ENCODE data around the gene HOXB7. TPM values are rescaled to one million over a fixed set of nuclear protein-coding genes. Genes with fewer than 3 reads are reported as not detected.

HOXB7 gene
- total and polyA plus RNA-seq, 2 of the 13 experiments (the other 11 are each of a cell fraction or from before 2014, with no cell fraction given) = 0.04 TPM; not detected in 1

DNA sequence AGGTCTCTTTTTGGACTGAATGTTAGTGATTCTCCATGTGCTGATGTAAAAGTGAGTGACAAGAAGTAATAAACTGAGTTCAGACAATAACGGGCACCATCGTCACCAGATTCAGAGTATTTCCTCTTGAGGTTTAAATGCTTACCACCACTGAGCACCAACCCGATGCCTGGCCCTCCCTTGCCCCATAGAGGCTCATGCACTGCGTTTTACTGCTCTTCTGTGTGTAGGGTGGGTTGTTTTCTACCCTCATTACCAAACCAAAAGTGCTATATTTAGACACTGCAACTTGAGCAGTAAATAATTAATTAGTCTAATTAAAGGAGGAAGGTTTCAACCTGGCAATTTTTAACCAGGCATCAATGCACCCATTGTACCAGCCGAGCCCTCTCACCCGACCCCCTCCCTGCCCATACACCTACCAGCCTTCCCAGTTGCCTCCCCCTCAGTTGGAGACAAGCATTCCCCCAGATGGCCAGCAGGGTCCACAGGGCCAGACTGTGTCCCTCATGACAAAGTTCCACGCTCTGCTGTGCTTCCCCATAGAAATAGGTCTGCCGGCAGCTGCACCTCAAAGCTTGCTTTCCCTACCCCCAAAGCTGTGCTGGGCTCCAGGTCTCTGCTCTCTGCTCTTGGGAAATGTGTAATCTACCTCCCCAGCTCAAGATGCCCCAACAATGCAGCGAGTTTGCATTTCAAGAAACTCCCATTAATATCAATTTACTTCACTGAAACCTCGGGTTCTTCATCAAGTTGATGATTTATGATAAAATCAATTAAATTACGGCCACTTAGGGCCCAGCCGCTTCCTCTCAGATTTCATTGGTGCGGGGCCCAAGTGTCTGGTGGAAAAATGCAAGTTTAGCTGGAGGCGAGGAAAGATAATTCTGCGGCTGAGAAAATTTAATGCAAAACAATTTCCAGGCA is 48.7 kb downstream of the HOXB7 start:
- CTCF ChIA-PET (ENCODE audit: low intra/inter-chr PET ratio, low total read pairs) = no interaction called here
- no peak overlapping the region for H3K27ac ChIP-seq (ENCODE audit: extremely low read length, insufficient read depth, low read length)
- WGBS (ENCODE audit: low lambda C conversion rate) = 13% methylated on average over 15 of the region's 15 CpGs
- no peak for FAIRE-seq
- no peaks in the 10 kb centered on the region for H3K36me3 ChIP-seq (replicated peaks in 1 of 2; ENCODE audit: control insufficient read depth in 1 of 2, insufficient read depth in 2 of 2, low read length in 2 of 2)
- H3K4me3 ChIP-seq (replicated peaks in 1 of 3; ENCODE audit: insufficient read depth in 1 of 3, low read depth in 2 of 3, low read length in 3 of 3) = no peak overlapping the region
- H4K20me1 ChIP-seq (ENCODE audit: insufficient read depth, low read length) = no peaks in the 10 kb centered on the region; the same call in 1 of the 2 replicates
- in situ Hi-C loops (cut with HindIII; ENCODE audit: extremely low pct_ligation_motif_present, low pct_unique_long_range_greater_than_20kb) = no loop called here
- intact Hi-C loops (cut with micrococcal nuclease; ENCODE audit: unreplicated experiment) = no loop called here
- no peak overlapping the region for H3K9ac ChIP-seq (ENCODE audit: insufficient read depth, low read depth, low read length)
- peaks cover 29 to 94% of the 10 kb centered on the region in 2 experiments for H3K27me3 ChIP-seq (ENCODE audit: control insufficient read depth in 1 of 2, insufficient read depth in 2 of 2, low read length in 2 of 2)
- H2AFZ ChIP-seq (ENCODE audit: low read length) = no peak overlapping the region
- no peak overlapping the region for H3K4me2 ChIP-seq (ENCODE audit: low read depth, low read length)
- DNase-seq (ENCODE audit: low spot score) = no peak
- H3K9me3 ChIP-seq (ENCODE audit: low read length) = no peaks in the 10 kb centered on the region
- H3K4me1 ChIP-seq (ENCODE audit: insufficient read depth, low read length) = no peaks in the 10 kb centered on the region
- H3K79me2 ChIP-seq (ENCODE audit: insufficient read depth, low read length) = no peaks in the 10 kb centered on the region
- ATAC-seq = peak; percentile 78
- POLR2A ChIA-PET = no interaction called here
- no TSS peak for BruUV-seq (replicated peaks)
- no peak for TF ChIP-seq KDM2A (CRISPR knock-in tag; IDR thresholded peaks at IDR 0.05; ENCODE audit: borderline replicate concordance, low read depth)
- TF ChIP-seq, protein P1, sequence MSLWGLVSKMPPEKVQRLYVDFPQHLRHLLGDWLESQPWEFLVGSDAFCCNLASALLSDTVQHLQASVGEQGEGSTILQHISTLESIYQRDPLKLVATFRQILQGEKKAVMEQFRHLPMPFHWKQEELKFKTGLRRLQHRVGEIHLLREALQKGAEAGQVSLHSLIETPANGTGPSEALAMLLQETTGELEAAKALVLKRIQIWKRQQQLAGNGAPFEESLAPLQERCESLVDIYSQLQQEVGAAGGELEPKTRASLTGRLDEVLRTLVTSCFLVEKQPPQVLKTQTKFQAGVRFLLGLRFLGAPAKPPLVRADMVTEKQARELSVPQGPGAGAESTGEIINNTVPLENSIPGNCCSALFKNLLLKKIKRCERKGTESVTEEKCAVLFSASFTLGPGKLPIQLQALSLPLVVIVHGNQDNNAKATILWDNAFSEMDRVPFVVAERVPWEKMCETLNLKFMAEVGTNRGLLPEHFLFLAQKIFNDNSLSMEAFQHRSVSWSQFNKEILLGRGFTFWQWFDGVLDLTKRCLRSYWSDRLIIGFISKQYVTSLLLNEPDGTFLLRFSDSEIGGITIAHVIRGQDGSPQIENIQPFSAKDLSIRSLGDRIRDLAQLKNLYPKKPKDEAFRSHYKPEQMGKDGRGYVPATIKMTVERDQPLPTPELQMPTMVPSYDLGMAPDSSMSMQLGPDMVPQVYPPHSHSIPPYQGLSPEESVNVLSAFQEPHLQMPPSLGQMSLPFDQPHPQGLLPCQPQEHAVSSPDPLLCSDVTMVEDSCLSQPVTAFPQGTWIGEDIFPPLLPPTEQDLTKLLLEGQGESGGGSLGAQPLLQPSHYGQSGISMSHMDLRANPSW (CRISPR knock-in tag; IDR thresholded peaks at IDR 0.05; ENCODE audit: borderline replicate concordance) = no peak
- no peak for TF ChIP-seq YEATS2 (CRISPR knock-in tag; IDR thresholded peaks at IDR 0.05; ENCODE audit: borderline replicate concordance)
- TF ChIP-seq, protein P2, sequence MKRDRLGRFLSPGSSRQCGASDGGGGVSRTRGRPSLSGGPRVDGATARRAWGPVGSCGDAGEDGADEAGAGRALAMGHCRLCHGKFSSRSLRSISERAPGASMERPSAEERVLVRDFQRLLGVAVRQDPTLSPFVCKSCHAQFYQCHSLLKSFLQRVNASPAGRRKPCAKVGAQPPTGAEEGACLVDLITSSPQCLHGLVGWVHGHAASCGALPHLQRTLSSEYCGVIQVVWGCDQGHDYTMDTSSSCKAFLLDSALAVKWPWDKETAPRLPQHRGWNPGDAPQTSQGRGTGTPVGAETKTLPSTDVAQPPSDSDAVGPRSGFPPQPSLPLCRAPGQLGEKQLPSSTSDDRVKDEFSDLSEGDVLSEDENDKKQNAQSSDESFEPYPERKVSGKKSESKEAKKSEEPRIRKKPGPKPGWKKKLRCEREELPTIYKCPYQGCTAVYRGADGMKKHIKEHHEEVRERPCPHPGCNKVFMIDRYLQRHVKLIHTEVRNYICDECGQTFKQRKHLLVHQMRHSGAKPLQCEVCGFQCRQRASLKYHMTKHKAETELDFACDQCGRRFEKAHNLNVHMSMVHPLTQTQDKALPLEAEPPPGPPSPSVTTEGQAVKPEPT (CRISPR knock-in tag; IDR thresholded peaks at IDR 0.05; ENCODE audit: low read depth) = no peak
- TF ChIP-seq, protein P3, sequence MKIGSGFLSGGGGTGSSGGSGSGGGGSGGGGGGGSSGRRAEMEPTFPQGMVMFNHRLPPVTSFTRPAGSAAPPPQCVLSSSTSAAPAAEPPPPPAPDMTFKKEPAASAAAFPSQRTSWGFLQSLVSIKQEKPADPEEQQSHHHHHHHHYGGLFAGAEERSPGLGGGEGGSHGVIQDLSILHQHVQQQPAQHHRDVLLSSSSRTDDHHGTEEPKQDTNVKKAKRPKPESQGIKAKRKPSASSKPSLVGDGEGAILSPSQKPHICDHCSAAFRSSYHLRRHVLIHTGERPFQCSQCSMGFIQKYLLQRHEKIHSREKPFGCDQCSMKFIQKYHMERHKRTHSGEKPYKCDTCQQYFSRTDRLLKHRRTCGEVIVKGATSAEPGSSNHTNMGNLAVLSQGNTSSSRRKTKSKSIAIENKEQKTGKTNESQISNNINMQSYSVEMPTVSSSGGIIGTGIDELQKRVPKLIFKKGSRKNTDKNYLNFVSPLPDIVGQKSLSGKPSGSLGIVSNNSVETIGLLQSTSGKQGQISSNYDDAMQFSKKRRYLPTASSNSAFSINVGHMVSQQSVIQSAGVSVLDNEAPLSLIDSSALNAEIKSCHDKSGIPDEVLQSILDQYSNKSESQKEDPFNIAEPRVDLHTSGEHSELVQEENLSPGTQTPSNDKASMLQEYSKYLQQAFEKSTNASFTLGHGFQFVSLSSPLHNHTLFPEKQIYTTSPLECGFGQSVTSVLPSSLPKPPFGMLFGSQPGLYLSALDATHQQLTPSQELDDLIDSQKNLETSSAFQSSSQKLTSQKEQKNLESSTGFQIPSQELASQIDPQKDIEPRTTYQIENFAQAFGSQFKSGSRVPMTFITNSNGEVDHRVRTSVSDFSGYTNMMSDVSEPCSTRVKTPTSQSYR (CRISPR knock-in tag; IDR thresholded peaks at IDR 0.05; ENCODE audit: borderline replicate concordance) = no peak
- TF ChIP-seq RBFOX2 (IDR thresholded peaks at IDR 0.05; ENCODE audit: low read depth, low read length) = no peak
- TF ChIP-seq ZNF777 (CRISPR knock-in tag; IDR thresholded peaks at IDR 0.05) = no peak
- no peak for TF ChIP-seq KLF11 (CRISPR knock-in tag; IDR thresholded peaks at IDR 0.05)
- TF ChIP-seq AHDC1 (CRISPR knock-in tag; IDR thresholded peaks at IDR 0.05; ENCODE audit: borderline replicate concordance) = no peak

All from HepG2 (cell line).